Loucy (cell line): ENCODE measurements around the gene ISM1.

Experiments used
- EZH2phosphoT487 ChIP-seq: fragments of 200-600 bp; IDR thresholded peaks from 2 replicates; pipeline ENCODE4 v1.6.1; 2018; ENCODE audit warnings: antibody characterized with exemption, mild to moderate bottlenecking, moderate library complexity, borderline replicate concordance
- TF ChIP-seq, protein P1 (sequence below): fragments of 200-600 bp; sonication (generic); conservative IDR thresholded peaks from 2 replicates; pipeline ENCODE4 v1.5.1; 2014; ENCODE audit warnings: mild to moderate bottlenecking, antibody characterized with exemption, low read length

- TF ChIP-seq, protein P1, sequence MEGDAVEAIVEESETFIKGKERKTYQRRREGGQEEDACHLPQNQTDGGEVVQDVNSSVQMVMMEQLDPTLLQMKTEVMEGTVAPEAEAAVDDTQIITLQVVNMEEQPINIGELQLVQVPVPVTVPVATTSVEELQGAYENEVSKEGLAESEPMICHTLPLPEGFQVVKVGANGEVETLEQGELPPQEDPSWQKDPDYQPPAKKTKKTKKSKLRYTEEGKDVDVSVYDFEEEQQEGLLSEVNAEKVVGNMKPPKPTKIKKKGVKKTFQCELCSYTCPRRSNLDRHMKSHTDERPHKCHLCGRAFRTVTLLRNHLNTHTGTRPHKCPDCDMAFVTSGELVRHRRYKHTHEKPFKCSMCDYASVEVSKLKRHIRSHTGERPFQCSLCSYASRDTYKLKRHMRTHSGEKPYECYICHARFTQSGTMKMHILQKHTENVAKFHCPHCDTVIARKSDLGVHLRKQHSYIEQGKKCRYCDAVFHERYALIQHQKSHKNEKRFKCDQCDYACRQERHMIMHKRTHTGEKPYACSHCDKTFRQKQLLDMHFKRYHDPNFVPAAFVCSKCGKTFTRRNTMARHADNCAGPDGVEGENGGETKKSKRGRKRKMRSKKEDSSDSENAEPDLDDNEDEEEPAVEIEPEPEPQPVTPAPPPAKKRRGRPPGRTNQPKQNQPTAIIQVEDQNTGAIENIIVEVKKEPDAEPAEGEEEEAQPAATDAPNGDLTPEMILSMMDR = no peak
- no peak for TF ChIP-seq EZH2phosphoT487
Measured at GRCh38 chr20:13220194-13220903, 725 bp upstream of the ISM1 start.
